GM21737 (cell line): Measurements from ENCODE around the gene BCL2L13.

Experiments
- ATAC-seq: cut with Tn5 transposase; IDR thresholded peaks from one replicate; pipeline ENCODE4 v1.9.1; 2021; ENCODE audit warnings: mild to moderate bottlenecking, moderate library complexity; ENCODE audit not compliant: unreplicated experiment

BCL2L13 gene

DNA sequence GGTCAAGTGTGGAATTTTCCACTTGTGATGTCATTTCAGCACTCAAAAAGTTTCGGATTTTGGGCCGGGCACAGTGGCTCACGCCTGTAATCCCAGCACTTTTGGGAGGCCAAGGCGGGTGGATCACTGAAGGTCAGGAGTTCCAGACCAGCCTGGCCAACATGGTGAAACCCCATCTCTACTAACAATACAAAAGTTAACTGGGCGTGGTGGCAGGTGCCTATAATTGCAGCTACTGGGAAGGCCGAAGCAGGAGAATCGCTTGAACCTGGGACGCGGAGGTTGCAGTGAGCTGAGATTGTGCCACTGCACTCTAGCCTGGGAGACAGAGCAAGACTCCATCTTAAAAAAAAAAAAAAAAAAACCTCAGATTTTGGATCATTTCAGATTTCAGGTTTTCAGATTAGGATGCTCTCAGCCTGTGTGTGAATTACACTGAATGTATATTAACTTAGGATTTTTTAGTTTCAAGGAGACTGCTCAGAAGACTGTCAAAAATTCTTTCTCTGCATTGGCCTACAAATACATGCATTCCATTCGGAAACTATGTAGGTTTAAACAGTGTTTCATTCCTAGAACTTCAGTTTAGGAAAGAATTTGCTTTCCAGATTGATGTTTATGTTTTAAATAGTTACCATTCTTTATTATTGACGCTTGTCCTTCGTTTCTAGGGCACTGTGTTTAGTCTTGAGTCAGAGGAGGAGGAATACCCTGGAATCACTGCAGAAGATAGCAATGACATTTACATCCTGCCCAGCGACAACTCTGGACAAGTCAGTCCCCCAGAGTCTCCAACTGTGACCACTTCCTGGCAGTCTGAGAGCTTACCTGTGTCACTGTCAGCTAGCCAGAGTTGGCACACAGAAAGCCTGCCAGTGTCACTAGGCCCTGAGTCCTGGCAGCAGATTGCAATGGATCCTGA lies 87.7 kb downstream of the BCL2L13 start:
- no peak for ATAC-seq

DNA sequence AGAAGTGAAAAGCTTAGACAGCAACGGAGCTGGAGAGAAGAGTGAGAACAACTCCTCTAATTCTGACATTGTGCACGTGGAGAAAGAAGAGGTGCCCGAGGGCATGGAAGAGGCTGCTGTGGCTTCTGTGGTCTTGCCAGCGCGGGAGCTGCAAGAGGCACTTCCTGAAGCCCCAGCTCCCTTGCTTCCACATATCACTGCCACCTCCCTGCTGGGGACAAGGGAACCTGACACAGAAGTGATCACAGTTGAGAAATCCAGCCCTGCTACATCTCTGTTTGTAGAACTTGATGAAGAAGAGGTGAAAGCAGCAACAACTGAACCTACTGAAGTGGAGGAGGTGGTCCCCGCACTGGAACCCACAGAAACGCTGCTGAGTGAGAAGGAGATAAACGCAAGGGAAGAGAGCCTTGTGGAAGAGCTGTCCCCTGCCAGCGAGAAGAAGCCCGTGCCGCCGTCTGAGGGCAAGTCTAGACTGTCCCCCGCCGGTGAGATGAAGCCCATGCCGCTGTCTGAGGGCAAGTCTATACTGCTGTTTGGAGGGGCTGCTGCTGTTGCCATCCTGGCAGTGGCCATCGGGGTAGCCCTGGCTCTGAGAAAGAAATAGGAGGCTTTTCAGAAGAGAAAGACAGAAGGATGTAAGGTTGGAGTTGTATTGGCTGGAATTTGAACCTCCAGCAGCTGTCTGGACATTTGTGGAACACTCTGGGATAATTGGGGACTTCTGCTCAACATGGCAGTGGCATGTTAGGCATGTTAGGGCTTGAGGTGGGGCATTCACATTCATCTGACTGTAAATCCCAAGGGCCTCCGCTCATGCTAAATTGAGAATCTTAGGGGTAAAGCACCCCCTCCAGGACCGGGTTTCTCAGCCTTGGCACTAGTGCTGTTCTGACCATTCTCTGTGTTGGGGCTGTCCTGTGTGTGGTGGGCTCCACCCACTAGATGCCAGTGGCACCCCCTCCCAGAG lies 88.7 kb downstream of the BCL2L13 start:
- ATAC-seq: no peak

DNA sequence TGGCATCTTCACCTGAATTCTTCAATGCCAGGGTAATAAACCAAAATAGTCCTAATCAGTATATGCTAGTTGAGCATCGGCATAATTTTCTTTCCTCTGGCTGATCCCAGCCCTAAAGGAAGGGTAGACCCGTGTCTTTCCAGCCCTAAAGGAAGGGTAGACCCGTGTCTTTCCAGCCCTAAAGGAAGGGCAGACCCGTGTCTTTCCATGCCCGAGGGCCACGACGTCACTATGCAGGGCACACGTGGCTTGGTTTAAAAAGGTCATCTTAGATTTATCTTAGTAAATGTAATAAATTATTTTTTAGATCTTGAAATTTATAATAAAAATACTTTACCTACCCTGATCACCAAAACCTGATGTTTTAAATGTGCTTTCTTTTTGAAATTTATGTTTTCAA lies 90.2 kb downstream of the BCL2L13 start:
- no peak for ATAC-seq

DNA sequence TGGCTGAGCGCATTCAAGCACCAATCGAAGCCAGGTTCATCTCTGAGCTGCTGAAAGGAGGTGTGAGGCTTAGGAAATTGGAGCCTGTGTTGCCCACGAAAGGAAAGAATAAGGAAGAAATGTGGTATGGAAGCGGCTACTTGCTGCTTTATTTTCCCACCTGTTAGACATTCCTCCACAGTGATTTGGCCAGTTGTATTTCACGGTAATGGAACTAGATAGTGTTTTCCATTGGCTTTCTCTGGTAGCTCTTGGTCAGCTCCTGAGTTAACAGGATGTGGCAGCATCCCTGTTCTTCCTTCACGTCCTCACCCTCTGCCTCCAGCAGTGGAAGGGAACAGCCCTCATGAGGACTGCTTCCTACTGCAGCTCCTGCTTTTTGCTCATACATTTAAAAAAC lies 91.0 kb downstream of the BCL2L13 start:
- ATAC-seq: no peak

DNA sequence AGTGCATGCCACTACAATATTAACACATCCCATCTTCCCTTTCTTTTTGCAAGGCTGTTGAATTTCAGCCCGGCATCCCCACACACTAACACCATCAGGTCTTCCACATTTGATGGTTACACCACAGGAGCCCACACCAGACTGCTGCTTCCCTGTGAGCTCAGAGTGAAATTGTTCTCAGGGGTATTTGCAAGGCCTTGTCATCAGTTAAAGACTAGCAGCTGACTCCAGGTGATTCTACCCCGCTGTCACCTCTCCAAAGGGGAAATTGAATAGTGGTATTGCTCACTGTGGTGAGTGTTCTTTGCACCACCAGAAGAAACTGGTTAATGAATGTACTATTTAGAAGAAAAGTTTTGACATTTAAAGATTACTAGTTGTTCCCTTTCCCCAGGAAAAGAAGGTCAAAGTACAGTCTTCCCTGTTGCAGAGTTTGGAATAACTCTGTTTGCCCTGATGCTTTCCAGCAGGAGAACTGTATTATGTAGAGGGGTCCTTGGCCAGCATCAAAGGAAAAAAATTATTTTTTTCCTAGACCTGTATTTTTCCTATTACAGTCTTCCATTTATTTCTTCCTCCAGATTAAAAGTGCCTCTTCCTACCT lies 93.8 kb downstream of the BCL2L13 start:
- no peak for ATAC-seq

DNA sequence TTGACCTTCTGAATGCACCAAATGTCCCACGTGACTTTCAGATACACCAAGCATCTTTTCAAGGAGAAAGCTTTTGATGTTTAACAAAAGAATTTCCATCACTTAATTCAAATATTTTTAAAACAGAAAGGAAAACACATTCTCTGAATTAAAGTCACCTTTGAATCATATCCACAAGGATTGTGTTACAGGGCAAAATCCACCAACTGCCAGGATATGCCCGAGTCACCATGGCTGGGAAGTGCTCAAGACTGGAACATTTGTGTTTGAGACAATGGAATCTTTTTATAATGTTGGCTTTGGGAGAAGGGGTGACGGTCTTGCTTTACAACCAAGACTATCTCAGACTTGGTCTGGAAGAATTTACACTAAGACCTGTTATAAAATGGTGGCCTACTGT lies 94.9 kb downstream of the BCL2L13 start:
- no peak for ATAC-seq

DNA sequence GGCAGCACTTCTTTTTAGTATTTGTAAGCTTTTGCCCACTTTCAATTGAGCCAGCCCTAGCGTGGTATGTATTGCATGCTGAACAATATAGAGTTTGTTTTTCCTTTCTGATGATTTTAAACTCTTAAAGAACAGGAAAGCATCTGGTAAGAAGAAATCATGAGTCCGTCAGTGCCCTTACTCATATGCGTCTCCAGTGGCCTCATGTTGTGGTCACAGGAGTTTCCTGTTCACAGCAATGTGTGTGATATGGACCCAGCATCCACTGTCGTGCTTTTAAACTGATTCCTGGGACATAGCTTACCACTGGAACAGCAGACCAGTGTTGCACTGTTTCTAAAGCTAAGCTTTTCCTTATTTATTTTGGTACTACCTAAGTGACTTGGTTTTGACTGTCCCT lies 95.6 kb downstream of the BCL2L13 start:
- no peak for ATAC-seq

DNA sequence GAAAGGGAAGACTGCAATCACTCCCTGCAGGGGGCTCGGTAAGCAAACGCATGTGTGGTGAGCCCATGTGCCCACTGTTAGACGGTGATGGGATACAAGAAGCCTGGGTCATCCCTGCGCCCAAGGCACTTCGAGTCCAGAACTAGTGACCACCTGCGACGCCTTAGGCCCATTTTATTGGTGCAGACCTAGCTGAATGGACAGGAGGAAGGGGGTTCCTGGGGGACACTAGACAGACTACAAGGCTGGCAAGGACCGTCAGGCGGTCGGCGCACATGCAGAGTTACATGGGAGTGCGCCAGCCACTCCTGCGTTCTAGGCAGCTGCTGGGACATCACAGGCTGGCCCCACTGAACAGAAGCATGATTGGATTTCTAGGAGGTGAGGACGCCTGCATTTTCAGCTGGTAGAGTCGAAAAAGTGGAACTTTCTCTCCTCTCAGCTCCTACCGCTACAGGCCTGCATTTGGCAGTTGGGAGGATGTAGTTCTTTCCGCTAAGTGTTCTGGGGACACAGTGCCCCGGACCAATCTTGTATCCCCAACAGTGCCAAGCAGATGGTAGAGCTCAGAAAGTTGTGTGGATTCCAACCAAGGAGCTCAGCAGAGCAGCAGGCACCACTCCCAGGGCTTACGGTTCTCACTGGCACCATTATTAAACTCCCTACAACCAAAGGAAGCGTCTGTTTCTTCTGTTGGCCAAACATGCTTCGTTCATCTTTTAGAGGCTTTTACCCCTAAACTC lies 100.0 kb downstream of the BCL2L13 start:
- no peak for ATAC-seq

DNA sequence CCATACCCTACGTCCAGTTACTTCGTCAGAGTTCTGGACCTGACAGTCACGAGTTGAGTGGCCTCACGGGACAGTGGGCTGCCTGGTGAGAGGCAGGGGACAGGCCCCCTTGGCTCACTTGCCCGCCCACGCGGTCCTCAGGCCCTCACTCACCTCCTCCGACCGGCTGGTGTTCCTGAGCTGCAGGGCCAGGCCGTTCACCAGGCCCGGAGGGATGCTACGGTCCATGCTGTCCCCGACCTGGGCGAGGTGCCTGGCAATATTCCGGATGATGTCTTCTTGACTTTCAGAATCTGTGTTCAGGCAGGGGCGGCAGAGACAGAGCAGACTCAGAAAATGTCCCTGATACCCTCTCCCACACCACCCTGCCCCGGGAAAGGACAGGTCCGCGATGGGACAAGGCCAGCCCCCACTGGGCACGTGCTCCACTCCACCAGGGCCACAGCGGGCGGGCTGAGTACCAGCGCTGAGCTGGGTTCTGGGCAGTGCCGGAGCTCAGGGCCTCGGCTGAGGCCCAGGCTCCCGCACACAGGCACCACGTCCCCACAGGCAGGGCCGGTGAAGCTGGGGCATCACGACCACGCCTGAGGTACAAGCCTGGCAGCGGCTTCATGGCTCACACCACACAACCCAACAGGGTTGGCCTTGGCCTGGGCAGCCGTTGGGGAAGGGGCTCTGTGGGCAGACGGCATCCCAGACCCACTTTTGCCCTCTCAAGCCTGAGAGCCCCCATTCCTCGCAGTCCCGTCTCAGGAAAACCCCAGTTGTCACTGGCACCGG lies 100.8 kb downstream of the BCL2L13 start:
- ATAC-seq: no peak

DNA sequence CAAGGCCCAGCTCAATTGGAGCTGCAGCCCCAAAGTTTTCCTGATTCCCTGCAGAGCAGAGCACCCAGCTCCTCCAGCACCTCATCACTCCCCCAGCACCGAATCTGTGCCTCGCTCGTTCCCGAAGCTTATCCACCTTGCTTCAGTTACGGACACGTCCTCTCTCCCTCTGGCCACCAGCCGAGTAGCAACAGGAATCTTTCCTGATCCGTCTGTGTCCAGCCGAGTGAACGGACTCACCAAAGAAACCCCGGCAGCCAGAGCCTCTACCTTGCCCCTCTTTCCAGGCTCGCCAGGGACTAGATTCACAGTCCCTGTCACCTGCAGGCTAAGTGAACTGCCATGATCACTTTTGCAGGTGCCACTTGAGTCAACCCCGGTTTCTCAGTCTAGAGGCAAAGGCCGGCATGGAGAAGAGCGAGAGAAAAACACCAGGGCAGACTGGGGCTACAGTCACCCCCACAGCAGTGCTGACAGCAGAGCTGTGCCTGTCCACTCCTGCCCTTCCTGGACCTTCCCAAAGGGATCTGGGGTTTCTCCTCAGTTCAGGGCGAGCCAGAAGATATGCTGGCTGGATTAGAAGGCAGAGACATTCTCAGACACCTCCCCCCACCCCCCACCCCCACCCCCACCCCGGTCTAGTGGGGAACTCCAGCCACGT lies 103.4 kb downstream of the BCL2L13 start:
- no peak for ATAC-seq

DNA sequence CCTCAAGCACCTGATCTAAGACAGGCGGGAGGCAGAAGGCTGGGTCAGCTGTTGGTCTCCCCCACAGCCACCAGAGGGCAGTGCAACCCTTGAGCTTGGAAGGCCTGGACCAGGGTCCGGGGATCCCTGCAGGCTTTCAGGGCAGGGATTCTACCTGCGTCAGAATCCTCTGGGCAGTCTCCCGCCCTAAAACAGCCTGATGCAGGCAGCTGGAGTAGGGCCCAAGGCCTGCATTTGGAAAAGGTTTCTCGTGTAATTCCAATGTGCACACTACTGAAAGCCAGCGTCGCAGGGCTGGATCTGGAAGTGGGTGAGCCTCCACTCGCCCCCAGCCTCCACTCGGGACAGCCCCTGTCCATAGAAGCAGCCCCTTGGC lies 104.0 kb downstream of the BCL2L13 start:
- ATAC-seq: peak; percentile 68

DNA sequence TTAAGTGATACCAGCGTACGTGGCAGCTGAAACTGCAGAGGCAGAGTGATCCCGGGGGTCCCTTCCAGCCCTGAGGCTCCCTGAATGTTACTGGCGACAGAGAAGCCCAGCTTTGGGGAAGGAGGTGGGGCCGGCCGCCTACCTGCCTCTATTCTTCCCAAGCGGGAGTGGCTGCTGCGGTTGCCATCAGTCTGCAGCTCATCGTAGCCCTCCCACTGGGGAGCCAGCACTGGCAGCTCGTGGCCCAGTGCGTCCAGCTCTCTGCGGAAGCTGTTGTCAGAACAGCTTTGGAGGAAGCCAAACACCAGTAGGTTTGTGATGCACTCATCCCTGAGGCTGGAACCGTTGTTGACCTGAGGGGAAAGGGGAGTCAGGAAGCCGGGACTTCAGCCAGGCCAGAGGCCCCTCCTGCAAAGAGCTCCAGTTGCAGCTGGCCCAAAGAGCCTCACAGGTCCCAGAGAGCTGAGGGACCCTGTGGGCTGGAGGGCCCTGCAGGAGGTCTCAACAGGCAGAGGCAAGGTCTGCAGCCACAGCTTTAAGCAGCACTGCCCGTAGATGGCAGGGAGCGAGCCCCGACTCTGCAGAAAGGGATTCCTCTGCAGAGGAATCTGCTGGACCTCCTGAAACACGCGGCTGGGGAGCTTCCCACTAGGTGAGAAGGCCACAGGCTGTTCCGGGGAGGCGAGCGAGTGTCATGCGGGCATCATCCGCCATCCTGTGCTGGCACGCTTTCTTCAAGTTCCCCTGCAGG lies 105.3 kb downstream of the BCL2L13 start:
- no peak for ATAC-seq

DNA sequence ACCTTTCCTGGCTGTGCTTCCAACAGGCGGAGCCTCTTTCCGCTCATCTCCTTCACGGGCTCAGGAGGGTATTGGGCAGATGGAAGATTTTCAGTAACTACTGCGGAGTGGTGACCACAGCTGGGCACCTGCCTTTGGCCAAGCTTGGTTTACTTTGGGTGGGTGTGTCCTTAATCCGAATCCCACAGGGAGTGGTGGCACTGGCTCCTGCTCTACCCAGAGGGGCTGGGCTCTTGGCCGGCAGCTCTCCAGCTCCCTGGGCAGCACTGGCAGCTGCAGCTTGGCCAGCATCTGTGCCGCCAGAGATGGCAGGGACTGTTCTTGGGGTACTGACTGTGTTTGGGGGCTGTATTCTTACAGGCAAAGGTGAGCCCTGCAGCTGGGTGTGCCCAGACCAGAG lies 105.9 kb downstream of the BCL2L13 start:
- no peak for ATAC-seq

DNA sequence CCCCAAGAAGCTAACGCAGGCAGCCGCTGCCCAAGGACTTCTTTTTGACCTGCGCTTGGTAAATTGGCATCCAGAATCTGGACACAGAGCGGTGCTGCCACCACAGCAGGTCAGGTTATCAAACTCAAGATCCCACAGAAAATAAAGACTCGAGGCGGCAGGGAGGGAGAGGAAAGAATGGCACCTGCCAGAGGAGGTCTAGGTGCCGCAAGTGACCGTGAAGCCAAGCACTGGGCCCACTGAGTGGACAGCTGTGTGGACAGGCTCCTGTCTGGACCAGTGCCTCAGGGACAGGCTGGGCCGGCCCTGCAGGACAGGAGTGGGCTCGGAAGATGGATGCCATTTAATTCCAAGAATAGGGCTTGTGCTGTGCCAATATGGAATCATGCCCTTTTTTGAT lies 108.4 kb downstream of the BCL2L13 start:
- no peak for ATAC-seq

DNA sequence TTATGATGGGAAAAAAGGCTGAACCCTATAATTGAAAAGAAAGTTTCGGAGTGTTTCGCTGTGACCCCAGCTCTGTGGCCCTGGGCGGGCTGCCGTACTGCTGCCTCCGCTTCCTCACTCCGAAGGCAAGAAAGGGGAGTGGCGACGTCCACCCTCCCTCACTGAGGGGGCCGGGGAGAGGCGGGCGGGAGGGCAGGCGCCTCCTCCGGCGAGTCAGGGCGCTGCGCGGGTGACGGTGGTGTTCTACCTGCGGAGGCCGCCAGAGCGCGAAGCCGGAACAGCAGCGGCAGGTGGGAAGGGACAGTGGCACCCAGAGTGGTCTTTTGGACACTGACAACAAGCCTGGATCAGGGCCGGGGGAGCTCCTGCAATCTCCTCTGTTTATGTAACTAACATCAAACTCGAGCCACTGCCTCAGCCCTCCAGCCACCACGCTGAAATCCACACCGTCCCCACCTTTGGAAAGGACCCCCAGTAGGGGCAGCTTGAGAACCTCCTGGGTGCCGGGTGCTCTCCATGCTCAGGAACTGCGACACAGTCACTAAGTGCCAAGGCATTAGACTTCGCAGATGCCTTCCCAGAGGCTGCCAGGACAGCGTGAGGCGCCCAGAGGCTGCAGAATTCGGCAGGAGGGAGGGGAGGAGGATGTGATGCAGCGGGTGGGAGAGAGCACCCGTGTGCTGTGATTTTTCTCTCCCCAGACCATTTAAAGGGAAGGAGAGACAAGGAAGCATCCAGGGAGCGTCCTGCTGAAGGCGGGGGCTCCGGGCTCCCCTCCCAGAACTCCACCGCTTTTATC lies 110.2 kb downstream of the BCL2L13 start:
- ATAC-seq: no peak

DNA sequence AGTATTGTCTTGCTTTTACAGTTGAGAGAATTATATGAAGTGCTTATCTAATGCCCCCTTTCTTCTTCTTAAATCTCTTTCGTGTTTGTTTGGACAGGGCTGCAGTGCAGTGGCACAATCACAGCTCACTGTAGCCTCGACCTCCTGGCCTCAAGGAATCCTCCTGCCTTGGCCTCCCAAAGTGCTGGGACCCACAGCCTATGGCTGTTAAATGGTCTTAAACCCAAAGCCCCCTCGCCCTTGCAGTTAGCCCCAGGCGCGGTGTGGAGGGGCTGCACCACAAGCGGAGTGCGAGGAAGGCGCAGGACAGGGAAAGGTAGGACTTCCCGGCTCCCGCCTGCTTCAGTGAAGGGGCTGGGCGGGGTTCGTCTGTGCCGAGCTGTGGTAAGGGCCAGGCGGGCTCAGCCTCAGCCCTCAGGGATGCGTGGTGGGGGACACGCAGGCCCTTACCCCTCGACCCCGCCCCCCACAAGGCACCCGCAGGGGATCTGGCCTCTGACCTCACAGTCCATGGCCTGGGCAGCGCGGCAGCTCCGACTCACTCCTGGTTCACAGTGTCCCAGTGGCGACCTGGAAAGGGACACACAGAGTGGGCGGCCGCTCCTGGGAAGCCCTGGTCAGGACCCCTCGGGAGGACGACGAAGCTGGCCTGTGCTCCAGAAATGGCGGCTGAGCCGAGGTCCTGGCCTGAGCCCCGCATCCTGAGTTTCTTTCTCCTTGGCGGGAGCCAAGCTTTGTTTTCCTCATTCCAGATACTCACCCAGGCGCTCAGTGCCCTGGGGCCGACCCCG lies 111.2 kb downstream of the BCL2L13 start:
- ATAC-seq: no peak

DNA sequence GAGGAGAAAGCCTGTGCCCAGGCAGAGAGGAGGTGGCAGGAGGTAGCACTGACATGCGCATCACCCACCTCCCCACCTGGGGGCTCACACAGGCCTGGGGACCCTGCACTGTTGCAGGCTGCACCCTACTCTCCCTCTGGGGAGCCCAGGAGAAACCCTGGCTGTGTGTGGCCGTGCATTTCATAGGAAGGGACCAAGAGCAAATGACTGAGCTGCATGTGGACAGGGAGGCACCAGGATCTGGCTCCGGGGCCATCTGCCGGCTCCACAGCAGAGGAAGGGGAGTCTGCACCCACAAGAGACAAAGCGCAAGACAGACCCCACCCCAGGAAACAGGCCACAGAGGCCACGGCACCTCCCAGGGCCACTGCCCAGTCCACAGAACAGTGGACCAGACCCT lies 113.0 kb downstream of the BCL2L13 start:
- ATAC-seq: no peak
